HCT116 (cell line): ENCODE results near the gene CUBN. TPM values are rescaled to one million over a fixed set of nuclear protein-coding genes. Genes with fewer than 3 reads are reported as not detected.

Experiments used
- ATAC-seq: fragments of 200-7000 bp; cut with Tn5 transposase; 2 replicates; pipeline ENCODE4 v1.9.1; 2020; ENCODE audit warnings: mild to moderate bottlenecking, moderate library complexity
- BruUV-seq: library from RNA; stranded (reverse); fragments of 400-500 nt; replicated peaks from 2 replicates; lab custom pipeline; 2021; lab: Mats Ljungman, UMichigan
- CTCF ChIA-PET: fragments of 300-600 bp; sonication (Branson Sonifier 250); formaldehyde crosslinking; loops from one replicate; lab custom pipeline; 2021; ENCODE audit warnings: antibody characterized with exemption; lab: Charles Lee
- POLR2A ChIA-PET: fragments of 300-600, 350-600 bp; sonication (Branson Sonifier 250); formaldehyde crosslinking; loops from one replicate; lab custom pipeline; 2021; ENCODE audit warnings: antibody characterized with exemption; lab: Charles Lee
- RAD21 ChIA-PET, 2 experiments: fragments of 300-600 bp; sonication (Branson Sonifier 250); formaldehyde crosslinking; loops; one replicate each; lab custom pipeline; 2023; ENCODE audit warnings: low total read pairs in 2 of 2; ENCODE audit not compliant: uncharacterized antibody in 2 of 2, unreplicated experiment in 2 of 2, low non-redundant PET in 1 of 2; lab: Charles Lee
- DNase-seq: peaks from one replicate; pipeline ENCODE4 v3.0.0-alpha.2; 2010; ENCODE audit warnings: low read depth, low spot score
- H2AFZ ChIP-seq: fragments of 200-600 bp; shearing (Covaris generic), sonication (generic); 2 replicates; pipeline ENCODE4 v1.6.1; 2017; ENCODE audit warnings: low read depth, mixed run types, mixed read lengths, antibody characterized with exemption, low read length; ENCODE audit not compliant: poor library complexity, severe bottlenecking
- H3K27ac ChIP-seq: 2 replicates; pipeline ENCODE4 v1.5.1; 2012; ENCODE audit warnings: low read depth, low read length
- H3K27me3 ChIP-seq: fragments of 200-600 bp; sonication (generic); 2 replicates; pipeline ENCODE4 v1.6.1; 2016; ENCODE audit warnings: mixed run types, low read length, mixed read lengths; ENCODE audit not compliant: insufficient read depth
- H3K36me3 ChIP-seq, 2 experiments: fragments of 200-500 bp in 1 of 2; fragments of 200-600 bp in 1 of 2; sonication (Bioruptor generic) in 1 of 2; sonication (generic) in 1 of 2; 2 replicates each; pipeline versions ENCODE4 v1.5.1 to v1.6.1; 2014 to 2016; ENCODE audit warnings: low read length in 2 of 2, inconsistent platforms in 1 of 2, mixed read lengths in 1 of 2, mixed run types in 1 of 2; ENCODE audit not compliant: insufficient read depth in 2 of 2, control insufficient read depth in 1 of 2
- H3K4me1 ChIP-seq, 2 experiments: fragments of 200-600 bp in 1 of 2; sonication (generic) in 1 of 2; 2 replicates each; pipeline versions ENCODE4 v1.5.1 to v1.6.1; 2012 to 2017; ENCODE audit warnings: low read length in 2 of 2, inconsistent platforms in 1 of 2, mild to moderate bottlenecking in 1 of 2, mixed read lengths in 1 of 2, mixed run types in 1 of 2, moderate library complexity in 1 of 2; ENCODE audit not compliant: insufficient read depth in 2 of 2, control insufficient read depth in 1 of 2
- H3K4me2 ChIP-seq: fragments of 200-600 bp; sonication (generic); 2 replicates; pipeline ENCODE4 v1.6.1; 2017; ENCODE audit warnings: mixed run types, low read length, mixed read lengths
- H3K4me3 ChIP-seq, 2 experiments: fragments of 200-600 bp in 1 of 2; sonication (generic) in 1 of 2; replicated peaks in 1 of 2; 2 replicates each; pipeline ENCODE4 v1.5.1; 2011 to 2016; ENCODE audit warnings: low read length in 2 of 2, control low read depth in 1 of 2, low read depth in 1 of 2, mild to moderate bottlenecking in 1 of 2, mixed read lengths in 1 of 2, mixed run types in 1 of 2
- H3K79me2 ChIP-seq: fragments of 200-600 bp; sonication (generic); 2 replicates; pipeline ENCODE4 v1.6.1; 2017; ENCODE audit warnings: mild to moderate bottlenecking, mixed run types, low read length, moderate library complexity, mixed read lengths; ENCODE audit not compliant: insufficient read depth
- H3K9ac ChIP-seq: fragments of 200-600 bp; sonication (generic); 2 replicates; pipeline ENCODE4 v1.6.1; 2016; ENCODE audit warnings: low read length, mixed read lengths
- H3K9me2 ChIP-seq: fragments of 200-600 bp; sonication (generic), shearing (Covaris generic); 2 replicates; pipeline ENCODE4 v1.6.1; 2017; ENCODE audit warnings: mixed run types, mild to moderate bottlenecking, moderate library complexity; ENCODE audit not compliant: insufficient read depth
- H3K9me3 ChIP-seq, 2 experiments: fragments of 200-500 bp in 1 of 2; fragments of 200-600 bp in 1 of 2; sonication (Bioruptor generic) in 1 of 2; sonication (generic) in 1 of 2; 2 replicates each; pipeline ENCODE4 v1.6.1; 2014 to 2017; ENCODE audit warnings: low read length in 2 of 2, mixed read lengths in 2 of 2, inconsistent platforms in 1 of 2, low read depth in 1 of 2, mild to moderate bottlenecking in 1 of 2, mixed run types in 1 of 2, moderate library complexity in 1 of 2; ENCODE audit not compliant: control insufficient read depth in 1 of 2, insufficient read depth in 1 of 2
- H4K20me1 ChIP-seq: fragments of 200-600 bp; sonication (generic), shearing (Covaris generic); 2 replicates; pipeline ENCODE4 v1.6.1; 2017; ENCODE audit warnings: mixed run types, mild to moderate bottlenecking, moderate library complexity; ENCODE audit not compliant: insufficient read depth
- ATF3 ChIP-seq: IDR thresholded peaks from 2 replicates; pipeline ENCODE4 v1.6.1; 2012
- CBX3 ChIP-seq: IDR thresholded peaks from 2 replicates; pipeline ENCODE4 v1.6.1; 2012; ENCODE audit warnings: low read depth
- CEBPB ChIP-seq: IDR thresholded peaks from 2 replicates; pipeline ENCODE4 v1.6.1; 2012; ENCODE audit warnings: low read depth
- CTCF ChIP-seq, 3 experiments: fragments of 200-600 bp in 1 of 3; sonication (generic) in 1 of 3; IDR thresholded peaks in 2 of 3; conservative IDR thresholded peaks in 1 of 3; 2 replicates each; pipeline ENCODE4 v1.5.1; 2012 to 2017; ENCODE audit warnings: low read depth in 2 of 3, low read length in 2 of 3, antibody characterized with exemption in 1 of 3, borderline replicate concordance in 1 of 3, control low read depth in 1 of 3, mild to moderate bottlenecking in 1 of 3, mixed read lengths in 1 of 3, mixed run types in 1 of 3, moderate library complexity in 1 of 3; ENCODE audit not compliant: insufficient read depth in 1 of 3
- EGR1 ChIP-seq: IDR thresholded peaks from 2 replicates; pipeline ENCODE4 v1.6.1; 2012; ENCODE audit warnings: low read depth
- EZH2 ChIP-seq: fragments of 200-600 bp; sonication (generic); IDR thresholded peaks from 2 replicates; pipeline ENCODE4 v1.6.1; 2017; ENCODE audit warnings: antibody characterized with exemption, mixed run types
- EZH2phosphoT487 ChIP-seq: fragments of 200-600 bp; IDR thresholded peaks from 2 replicates; pipeline ENCODE4 v1.6.1; 2018; ENCODE audit warnings: antibody characterized with exemption, borderline replicate concordance
- JUND ChIP-seq: IDR thresholded peaks from 2 replicates; pipeline ENCODE4 v1.6.1; 2012
- MAX ChIP-seq: IDR thresholded peaks from 2 replicates; pipeline ENCODE4 v1.6.1; 2012
- POLR2A ChIP-seq: IDR thresholded peaks from 2 replicates; pipeline ENCODE4 v1.7.0; 2011; ENCODE audit warnings: borderline replicate concordance; ENCODE audit not compliant: insufficient read depth, insufficient read length; ENCODE audit errors: extremely low read depth
- POLR2AphosphoS5 ChIP-seq: IDR thresholded peaks from 2 replicates; pipeline ENCODE4 v1.6.1; 2011; ENCODE audit warnings: mild to moderate bottlenecking, low read depth, low read length, moderate library complexity
- RAD21 ChIP-seq: IDR thresholded peaks from 2 replicates; pipeline ENCODE4 v1.6.1; 2012; ENCODE audit warnings: low read depth, mild to moderate bottlenecking
- SIN3A ChIP-seq: IDR thresholded peaks from 2 replicates; pipeline ENCODE4 v1.6.1; 2012; ENCODE audit warnings: low read depth
- SP1 ChIP-seq: IDR thresholded peaks from 2 replicates; pipeline ENCODE4 v1.6.1; 2012; ENCODE audit warnings: low read depth
- TCF7L2 ChIP-seq: IDR thresholded peaks from 2 replicates; pipeline ENCODE4 v1.7.0; 2011; ENCODE audit warnings: borderline replicate concordance, inconsistent platforms; ENCODE audit not compliant: insufficient read depth, insufficient read length; ENCODE audit errors: extremely low read depth
- YY1 ChIP-seq: IDR thresholded peaks from 2 replicates; pipeline ENCODE4 v1.6.1; 2011; ENCODE audit warnings: low read length, low read depth, moderate library complexity, mild to moderate bottlenecking; ENCODE audit not compliant: insufficient replicate concordance; ENCODE audit errors: extremely low read depth
- ZFX ChIP-seq: fragments of 450-650 bp; IDR thresholded peaks from 2 replicates; pipeline ENCODE4 v1.6.1; 2017
- ZNF274 ChIP-seq: fragments of 200-500 bp; sonication (Bioruptor generic); IDR thresholded peaks from 2 replicates; pipeline ENCODE4 v1.6.1; 2014; ENCODE audit warnings: mild to moderate bottlenecking, low read depth, low read length, inconsistent platforms
- intact Hi-C: fragments of 100-400 bp; cut with micrococcal nuclease; formaldehyde crosslinking; loops from 2 replicates; pipeline ENCODE4 v1.10.0; 2022
- total RNA-seq: library from RNA; stranded (reverse); gene quantifications from one replicate; pipeline ENCODE4 v1.2.1, GENCODE V29; 2021; ENCODE audit not compliant: unreplicated experiment

CUBN gene
- total RNA-seq, 1 experiment from 2014 or later = 1.2 TPM

GRCh38 chr10:16865766-16866165, 263.8 kb downstream of the CUBN start:
- no TSS peak for BruUV-seq
- ATAC-seq = no peak

More at GRCh38 chr10:16865766-16866165, 263.8 kb downstream of the CUBN start:
- Histone ChIP-seq H3K9me2 (no peaks in the 10 kb centered on the region), H3K9me3 (no peaks in the 10 kb centered on the region), H2AFZ (no peak overlapping the region), H3K79me2 (no peaks in the 10 kb centered on the region), H3K4me3 (no peak overlapping the region), H3K36me3 (no peaks in the 10 kb centered on the region), H3K4me1 (peaks cover 0 to 10% of the 10 kb centered on the region in 2 experiments; a peak in 2 of 4 replicates), H4K20me1 (no peaks in the 10 kb centered on the region), H3K27ac (no peak overlapping the region), H3K9ac (no peak overlapping the region), H3K4me2 (no peak overlapping the region), H3K27me3 (no peaks in the 10 kb centered on the region)
- intact Hi-C loops = no loop called here
- TF ChIP-seq MAX = no peak
- TF ChIP-seq ZNF274 = no peak
- no peak for TF ChIP-seq EZH2phosphoT487
- TF ChIP-seq ATF3 = no peak
- no peak for TF ChIP-seq ZFX
- no peak for TF ChIP-seq CTCF (IDR thresholded peaks at IDR 0.05 in 2 of 3, conservative IDR thresholded peaks at IDR 0.05 in 1 of 3; ENCODE audit: borderline replicate concordance in 1 of 3, insufficient read depth in 1 of 3, low read depth in 2 of 3, low read length in 2 of 3)
- TF ChIP-seq JUND = no peak
- no peak for TF ChIP-seq YY1
- no peak for TF ChIP-seq SIN3A
- TF ChIP-seq EGR1 = no peak
- TF ChIP-seq POLR2AphosphoS5 = no peak
- TF ChIP-seq POLR2A = no peak
- TF ChIP-seq SP1 = no peak
- no peak for TF ChIP-seq CEBPB
- no peak for TF ChIP-seq RAD21
- TF ChIP-seq TCF7L2 = no peak
- TF ChIP-seq EZH2 = no peak
- no peak for TF ChIP-seq CBX3
- ChIA-PET POLR2A (no interaction called here), CTCF (no interaction called here), RAD21 (no interaction called here)
- no peak for DNase-seq
